GM21515 (cell line): Measurements from ENCODE around the gene MUC21.

ENCODE experiments used
- ATAC-seq: cut with Tn5 transposase; IDR thresholded peaks from one replicate; pipeline ENCODE4 v1.9.1; 2021; ENCODE audit not compliant: unreplicated experiment

MUC21 gene

DNA sequence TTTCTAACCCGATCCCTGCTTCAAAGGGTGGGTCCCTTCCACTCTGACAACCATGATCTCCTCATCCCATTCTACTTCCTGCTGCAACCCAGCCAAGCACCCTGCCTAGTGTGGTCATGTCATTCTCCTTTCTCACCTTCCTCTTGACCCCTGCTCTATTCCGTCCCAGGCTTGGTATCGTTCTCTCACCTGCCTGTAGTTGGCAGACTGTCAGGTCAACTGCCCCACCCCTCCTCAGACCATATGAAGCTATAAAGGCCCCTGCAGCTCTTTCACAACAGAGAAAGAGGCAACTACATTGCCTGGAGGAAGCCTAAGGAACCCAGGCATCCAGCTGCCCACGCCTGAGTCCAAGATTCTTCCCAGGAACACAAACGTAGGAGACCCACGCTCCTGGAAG, at the start of gene MUC21:
TSS of gene MUC21 (plus strand) at position 280 of the 400 bp plus-strand sequence. CDS start 241 bp downstream, outside the sequence.
- no peak for ATAC-seq

- ATAC-seq = no peak
Observed at GRCh38 chr6:30935018-30935417, 48.5 kb upstream of the MUC21 start.

DNA sequence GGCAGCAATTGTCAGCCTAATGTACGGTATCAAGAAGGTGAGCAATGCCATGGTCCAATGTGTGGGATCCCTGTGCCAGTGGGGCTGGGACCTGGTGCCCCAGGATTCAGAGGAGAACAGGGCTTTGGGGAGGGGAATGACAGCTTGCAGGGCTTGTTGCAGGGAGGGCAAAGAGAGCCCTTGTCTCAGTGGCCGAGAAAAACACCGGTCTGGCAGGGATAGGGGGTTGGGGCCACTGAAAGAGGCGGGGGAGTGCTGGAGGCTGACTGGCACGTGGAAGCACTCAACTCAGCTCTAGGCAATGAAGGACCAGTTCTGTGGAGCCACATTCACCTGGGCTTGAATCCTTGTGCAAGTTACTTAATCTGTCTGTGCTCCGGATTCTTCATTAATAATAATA, 46.3 kb upstream of the MUC21 start:
- no peak for ATAC-seq

DNA sequence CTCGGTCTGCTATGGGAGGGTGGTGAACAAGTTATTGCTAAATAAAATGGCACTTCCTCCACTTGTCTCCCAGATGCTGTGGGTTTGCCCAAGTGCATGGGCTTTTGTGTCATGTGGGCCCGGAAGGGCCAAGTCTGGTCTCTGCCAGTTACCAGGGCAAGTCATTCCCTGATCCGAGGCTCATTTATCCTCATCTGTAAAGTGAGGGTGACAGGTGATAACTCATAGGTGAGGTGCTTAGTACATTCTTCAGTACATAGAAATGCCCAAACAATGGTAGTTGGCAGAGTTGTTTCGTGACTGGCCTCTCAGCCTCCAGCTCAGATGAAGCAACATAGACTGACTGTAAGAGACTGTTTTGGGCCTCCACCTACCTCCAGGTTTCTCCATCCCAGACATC, 44.8 kb upstream of the MUC21 start:
- ATAC-seq = no peak

DNA sequence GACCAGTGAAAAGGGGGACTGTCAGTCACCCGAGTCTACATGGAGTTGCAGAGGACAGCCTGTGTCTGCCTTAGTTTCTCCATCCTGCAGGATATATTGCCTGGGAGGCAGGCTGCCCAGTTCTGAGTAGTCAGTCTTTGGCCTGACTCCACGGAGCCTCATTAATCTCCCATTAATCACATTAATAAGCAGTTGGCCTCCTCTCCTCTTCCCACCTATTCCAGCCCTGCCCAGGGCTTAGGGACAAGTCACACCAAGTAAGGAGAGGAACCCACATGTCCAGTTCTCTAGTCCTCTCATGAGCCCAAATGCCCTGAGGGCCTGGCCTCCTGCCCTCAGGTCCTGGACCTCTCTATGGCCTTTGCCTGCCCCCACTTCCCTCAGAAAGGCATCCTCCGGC, 44.0 kb upstream of the MUC21 start:
- ATAC-seq = no peak

- ATAC-seq = no peak
Observed at GRCh38 chr6:30940361-30940986, 43.0 kb upstream of the MUC21 start, which contains the start of gene MUCL3. TSS of gene MUCL3 (plus strand) at chr6:30940973. CDS start at chr6:30941000, 27 bp downstream.

DNA sequence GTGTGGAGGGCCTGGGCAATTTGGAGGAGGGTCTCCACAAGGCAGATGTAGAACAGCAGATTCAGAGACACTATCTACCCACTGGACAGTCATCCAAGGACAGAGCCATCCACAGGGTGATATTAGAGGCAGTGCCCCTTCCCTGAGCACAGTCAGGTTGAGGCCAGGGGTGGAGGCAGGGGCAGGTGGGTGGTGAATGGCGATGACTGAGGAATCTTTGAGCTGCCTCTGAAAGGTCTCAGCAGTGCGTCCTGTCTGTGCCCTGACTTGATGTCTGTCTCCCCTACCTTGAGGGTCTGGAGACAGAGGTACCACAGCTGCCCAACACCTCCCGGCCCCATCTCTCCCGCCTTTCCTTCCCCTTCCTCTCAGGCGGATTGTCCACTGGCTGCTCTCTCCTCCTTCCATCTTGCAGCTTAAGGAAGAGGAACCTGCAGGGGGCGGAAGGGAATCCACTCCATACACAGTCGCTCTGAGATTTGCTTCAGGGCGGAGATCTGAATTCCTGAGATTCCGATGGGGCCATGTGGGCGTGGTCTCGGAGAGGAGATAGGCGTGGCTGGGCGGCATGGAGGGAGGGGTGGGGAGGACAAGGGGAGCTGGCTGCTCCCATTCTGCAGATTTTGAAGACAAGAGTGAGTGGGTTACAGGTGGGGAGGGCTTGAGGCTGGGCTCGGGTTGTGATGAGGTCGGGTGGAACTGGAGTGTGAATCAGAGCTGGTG, 41.0 kb upstream of the MUC21 start:
- ATAC-seq = no peak

DNA sequence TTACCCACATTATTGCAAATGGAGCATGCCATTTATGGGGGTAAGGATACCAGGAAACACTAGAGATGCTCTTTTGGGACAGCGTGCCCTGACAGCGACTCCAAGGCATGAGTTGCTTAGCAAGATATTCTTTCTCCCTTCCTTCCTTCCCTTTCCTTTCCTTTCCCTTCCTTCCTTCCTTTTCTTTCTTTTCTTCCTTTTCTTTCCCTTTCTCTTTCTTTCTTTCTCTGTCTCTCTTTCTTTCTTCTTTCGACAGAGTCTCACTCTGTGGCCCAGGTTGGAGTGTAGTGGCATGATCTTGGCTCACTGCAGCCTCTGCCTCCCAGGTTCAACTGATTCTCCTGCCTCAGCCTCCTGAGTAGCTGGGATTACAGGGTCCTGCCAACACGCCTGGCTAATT, 39.5 kb upstream of the MUC21 start:
- ATAC-seq = no peak

GRCh38 chr6:30945281-30945680, 38.2 kb upstream of the MUC21 start:
- no peak for ATAC-seq

GRCh38 chr6:30947231-30947630, 36.3 kb upstream of the MUC21 start:
- no peak for ATAC-seq

GRCh38 chr6:30948811-30949210, 34.7 kb upstream of the MUC21 start:
- ATAC-seq = no peak

DNA sequence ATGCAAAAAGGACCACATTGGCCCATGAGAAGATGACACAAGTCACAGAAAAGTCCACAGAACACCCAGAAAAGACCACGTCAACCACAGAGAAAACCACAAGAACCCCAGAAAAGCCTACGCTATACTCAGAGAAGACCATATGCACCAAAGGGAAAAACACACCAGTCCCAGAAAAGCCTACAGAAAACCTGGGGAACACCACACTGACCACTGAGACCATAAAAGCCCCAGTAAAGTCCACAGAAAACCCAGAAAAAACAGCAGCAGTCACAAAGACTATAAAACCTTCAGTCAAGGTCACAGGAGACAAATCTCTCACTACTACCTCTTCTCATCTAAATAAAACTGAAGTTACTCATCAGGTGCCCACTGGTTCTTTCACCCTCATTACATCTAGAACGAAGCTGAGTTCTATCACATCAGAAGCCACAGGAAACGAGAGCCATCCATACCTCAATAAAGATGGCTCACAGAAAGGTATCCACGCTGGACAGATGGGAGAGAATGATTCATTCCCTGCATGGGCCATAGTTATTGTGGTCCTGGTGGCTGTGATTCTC, 31.5 kb upstream of the MUC21 start:
- ATAC-seq = no peak

- no peak for ATAC-seq
Observed at GRCh38 chr6:30954631-30955366, 28.7 kb upstream of the MUC21 start.

GRCh38 chr6:30955367-30956042, 28.0 kb upstream of the MUC21 start:
- peak; percentile 69 for ATAC-seq

DNA sequence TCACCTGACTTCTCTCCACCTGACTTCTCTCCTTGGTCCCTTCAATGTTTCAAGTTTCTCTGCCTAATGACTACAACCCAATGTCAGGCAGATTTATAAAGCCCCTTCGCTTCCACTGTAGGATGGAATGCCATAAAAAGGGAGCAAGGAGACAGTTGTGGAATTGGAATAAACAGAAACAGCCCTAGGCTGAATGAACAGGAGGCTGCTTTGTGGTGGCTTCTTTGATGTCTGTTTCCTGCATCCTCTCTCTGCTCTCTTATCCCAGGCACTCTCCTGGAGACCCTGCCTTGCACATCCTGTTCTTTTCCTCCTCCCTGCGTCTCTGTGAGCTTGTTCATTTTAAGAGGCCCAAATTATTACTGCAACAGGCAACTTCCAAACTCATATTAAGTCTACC, 25.8 kb upstream of the MUC21 start:
- no peak for ATAC-seq

DNA sequence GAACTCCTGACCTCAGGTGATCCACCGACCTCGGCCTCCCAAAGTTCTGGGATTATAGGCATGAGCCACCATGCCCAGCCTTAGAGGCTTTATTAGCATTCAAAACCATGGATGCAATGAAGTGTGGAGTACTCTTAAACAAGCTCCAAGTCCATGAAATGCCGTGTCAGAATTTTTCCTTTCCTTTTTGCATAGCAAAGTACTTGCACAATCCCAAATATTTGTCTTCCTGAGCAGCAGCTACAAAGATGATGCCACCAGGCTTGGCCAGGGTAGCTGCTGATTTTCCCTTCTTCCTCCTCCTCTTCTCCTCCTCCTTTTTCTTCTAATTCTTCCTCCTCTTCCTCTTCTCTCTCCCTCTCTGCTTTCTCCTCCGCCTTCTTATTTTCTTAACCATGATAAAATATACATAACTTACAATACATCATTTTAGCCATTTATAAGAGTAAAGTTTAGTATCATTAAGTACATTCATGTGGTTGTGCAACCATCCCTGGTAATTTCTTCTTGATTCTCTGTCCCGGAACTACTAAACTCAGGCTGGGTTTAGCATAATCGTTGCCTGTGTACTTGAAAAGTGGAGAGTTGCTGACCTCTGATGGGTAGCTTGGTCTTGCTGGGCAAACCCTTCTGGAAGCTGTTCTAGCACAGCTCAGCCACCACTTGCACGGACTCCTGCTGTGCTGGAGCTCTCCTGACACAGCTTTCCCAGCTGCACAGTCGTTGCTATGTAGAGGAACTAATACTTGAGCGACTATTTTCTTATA, 22.4 kb upstream of the MUC21 start:
- ATAC-seq = no peak

- ATAC-seq = no peak
Observed at GRCh38 chr6:30962716-30963115, 20.8 kb upstream of the MUC21 start.

DNA sequence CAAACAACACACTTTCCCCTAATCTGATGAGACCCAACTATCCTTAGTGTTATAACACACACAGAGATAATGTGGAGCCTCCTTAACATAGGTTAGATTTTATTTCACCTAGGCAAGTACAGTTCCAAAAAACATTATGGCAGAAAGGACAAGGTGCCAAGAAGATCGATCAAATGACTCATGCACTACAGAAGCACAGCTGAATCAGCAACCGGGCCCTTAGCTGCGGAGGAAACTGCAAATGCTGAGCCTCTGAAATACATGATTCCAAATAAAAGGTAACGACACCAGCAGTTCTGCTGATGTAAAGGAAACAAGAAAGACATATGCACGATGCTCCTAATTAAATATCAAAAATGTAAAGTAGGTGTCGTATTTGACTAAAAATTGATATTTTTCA, 19.9 kb upstream of the MUC21 start:
- ATAC-seq = no peak

- ATAC-seq = no peak
Observed at GRCh38 chr6:30964075-30964474, 19.4 kb upstream of the MUC21 start.

GRCh38 chr6:30965140-30965601, 18.3 kb upstream of the MUC21 start:
- ATAC-seq = no peak
